Activated CD8-positive, alpha-beta memory T cell treated with anti-CD3 and anti-CD28 coated beads for 1 hour (primary cell): Measurements from ENCODE around the gene MFGE8.

Experiments used
- DNase-seq, 2 donors: peaks; one replicate each; pipeline ENCODE4 v3.0.0-alpha.2; 2020; ENCODE audit warnings: low read depth in 1 of 2; ENCODE audit errors: extremely low read depth in 1 of 2

MFGE8 gene

GRCh38 chr15:88900309-88900981 is 12.7 kb downstream of the MFGE8 start:
- DNase-seq, result no peak

DNA sequence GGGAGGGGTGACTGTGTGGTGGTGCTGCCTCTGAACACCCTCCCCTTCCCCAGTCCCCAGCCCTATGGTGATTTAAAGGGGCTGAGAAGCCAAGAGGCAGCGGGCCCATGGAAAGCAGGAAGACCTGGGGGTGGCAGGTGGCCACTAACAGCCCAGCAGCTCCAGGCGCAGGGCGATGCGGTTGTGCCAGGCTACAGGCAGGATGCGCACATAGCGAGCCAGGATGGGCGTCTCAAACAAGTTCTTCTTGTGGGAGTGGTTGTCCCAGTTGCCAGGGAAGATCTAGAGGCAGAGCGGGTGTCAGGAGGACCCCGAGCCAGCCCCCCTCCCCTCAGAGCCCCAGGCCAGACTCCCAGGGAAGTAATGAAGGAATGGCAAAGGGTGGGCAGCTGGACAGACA is 13.9 kb downstream of the MFGE8 start:
- no peak for DNase-seq

GRCh38 chr15:88898736-88899135 is 14.4 kb downstream of the MFGE8 start:
- no peak for DNase-seq

DNA sequence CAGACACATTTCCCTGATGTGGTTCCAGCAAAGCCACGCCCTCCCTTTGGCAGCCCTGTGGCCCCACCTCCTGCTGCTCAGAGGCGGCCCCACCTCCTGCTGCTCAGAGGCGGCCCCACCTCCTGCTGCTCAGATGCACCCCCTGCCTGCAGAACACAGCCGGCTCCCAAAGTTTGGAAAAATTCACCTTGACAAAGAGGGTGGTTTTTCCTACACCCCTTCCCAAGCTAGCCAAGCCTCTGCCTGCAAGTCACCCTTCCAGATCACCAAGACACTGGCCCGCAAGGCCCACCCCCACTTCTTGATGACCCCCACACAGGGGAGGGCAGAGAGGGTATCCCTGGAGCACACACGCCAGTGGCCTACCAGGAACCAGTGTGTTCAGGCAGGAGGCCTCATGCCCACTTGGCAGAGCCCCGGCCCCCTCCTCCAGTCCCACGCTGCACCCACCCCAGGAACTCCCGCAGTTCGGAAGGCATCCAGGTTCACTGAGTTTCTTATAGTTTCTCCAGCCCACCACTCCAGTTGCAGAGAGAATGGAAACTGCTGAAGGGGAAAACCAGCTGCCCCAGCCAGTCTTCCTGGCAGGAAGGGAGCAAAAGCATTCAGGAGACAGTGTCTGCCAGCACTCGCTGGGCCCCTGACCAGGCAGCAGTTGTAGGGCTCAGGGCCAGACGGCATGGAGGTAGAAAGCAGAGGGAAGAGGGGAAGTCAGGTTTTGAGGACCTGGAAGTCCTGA is 15.6 kb downstream of the MFGE8 start:
- peak; percentile 60 to 72 for DNase-seq

DNA sequence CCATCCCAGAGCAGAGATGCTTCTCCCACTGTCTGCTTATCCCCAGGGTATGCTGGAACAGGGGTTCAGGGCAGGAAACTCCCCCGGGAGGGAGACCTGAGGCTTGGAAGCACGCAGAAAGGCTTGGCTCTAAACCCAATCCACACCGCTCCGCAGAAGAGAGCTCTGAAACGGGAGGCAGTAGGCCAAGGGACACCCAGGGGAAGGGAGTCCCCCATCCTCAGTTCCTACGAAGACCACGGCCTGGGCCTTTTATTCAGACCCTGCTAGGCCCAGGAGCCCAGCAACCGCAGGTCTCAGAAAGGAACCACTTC is 16.1 kb downstream of the MFGE8 start:
- DNase-seq, result no peak

GRCh38 chr15:88896333-88897033 is 16.7 kb downstream of the MFGE8 start:
- no peak for DNase-seq

- DNase-seq, result peak in 1 of 2 donors; percentile 37
Observed at GRCh38 chr15:88894819-88895767, 18.1 kb downstream of the MFGE8 start, which contains the start of gene HAPLN3. Gene HAPLN3, minus strand, starts transcription at chr15:88895544. Its CDS starts 8,246 bp downstream, at chr15:88887298.

DNA sequence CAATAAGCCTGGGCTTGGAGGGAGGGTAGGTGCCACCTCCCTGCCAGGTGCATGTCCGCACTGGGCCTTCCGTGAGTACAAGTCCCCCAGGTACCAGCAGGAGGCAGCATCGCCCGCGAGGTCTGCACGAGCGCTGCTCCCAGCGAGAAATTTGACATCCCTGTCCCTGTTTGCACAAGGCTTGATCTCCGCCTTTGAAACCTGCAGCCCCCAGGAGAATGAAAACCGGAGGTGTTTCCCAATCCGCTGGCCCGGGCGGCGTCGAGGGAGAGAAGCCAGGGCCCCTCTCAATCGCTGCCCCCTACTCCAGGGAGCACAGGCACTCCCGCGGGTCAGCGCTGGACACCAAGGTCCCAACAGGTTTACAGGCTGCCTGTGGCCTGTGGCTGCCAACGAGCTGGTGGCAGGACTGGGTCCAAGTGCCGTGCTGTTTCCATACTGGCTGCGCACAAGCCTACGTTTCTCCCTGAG is 18.8 kb downstream of the MFGE8 start:
- DNase-seq, result peak; percentile 79 to 84

DNA sequence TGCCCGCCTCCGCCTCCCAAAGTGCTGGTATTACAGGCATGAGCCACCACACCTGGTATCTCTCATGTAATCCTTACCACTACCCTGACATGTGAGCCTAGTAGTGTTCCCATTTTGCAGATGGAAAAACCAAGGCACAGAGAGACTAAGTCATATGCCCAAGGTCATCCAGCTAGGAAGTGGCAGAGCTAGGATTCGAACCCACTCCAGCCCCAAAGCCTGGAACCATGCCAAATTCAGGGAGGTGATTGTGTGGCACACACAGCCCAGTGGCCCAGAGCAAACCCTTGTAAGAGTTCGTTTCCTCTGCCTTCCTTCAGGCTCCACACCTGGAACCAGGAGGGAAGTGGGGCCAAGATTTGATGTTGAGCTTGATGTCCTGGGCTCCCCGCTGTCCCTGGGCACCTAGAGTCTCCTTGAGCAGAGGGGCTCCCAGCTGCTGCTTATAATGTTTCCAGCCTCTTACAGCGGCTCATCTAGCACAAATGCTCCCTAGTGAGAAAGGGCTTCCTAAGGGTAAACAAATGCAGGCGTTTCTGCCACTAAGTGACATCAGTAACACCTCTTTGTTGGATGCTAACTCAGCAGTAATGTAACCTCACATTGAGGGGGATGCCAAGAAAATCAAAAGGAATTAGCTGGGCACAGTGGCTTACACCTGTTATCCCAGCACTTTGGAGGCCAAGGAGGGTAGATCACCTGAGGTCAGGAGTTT is 21.5 kb downstream of the MFGE8 start:
- DNase-seq, result no peak

DNA sequence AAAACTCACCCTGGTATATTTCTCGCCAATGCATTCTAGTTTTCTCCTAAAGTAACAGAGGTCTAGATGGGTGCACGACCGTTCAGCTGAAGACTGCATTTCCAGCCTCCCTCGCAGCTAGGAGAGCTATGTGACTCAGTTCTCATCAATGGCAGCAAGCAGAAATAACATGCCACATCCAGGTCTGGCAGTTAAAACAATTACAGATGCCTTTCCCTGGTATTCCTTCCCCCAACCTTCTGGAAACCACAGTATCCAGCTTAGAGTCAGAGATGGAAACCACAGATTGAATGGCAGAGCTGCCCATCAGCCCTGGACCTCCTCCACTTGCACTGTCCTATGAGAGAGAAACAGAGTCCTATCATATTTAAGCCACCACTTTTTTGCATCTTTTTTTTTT is 22.7 kb downstream of the MFGE8 start:
- no peak for DNase-seq

DNA sequence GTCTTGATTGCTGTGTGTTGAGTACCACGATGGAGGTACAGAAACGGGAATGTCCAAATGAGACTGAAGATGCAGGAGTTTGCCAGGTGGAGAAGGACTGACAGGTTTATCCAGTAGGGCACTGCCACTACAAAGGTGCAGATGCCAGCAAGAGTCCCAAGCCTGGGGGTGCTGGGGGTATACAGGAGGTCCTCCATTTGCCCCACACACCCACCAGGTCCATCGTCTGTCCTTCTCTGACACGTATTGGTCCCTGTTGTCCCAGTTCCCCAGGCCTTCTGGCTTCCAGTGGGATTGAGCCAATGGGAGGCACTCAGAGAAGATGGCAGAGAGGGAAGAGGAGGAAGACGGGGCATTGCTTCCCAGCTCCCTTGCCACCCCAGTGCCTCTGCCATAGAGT is 24.5 kb downstream of the MFGE8 start:
- DNase-seq, result no peak

- no peak for DNase-seq
Observed at GRCh38 chr15:88887068-88887580, 26.1 kb downstream of the MFGE8 start.

GRCh38 chr15:88882785-88883184 is 30.4 kb downstream of the MFGE8 start:
- no peak for DNase-seq

- no peak for DNase-seq
Observed at GRCh38 chr15:88881775-88882174, 31.4 kb downstream of the MFGE8 start.

GRCh38 chr15:88880944-88881740 is 32.0 kb downstream of the MFGE8 start:
- no peak for DNase-seq

GRCh38 chr15:88878720-88879184 is 34.4 kb downstream of the MFGE8 start:
- no peak for DNase-seq

- no peak for DNase-seq
Observed at GRCh38 chr15:88877906-88878305, 35.3 kb downstream of the MFGE8 start.

DNA sequence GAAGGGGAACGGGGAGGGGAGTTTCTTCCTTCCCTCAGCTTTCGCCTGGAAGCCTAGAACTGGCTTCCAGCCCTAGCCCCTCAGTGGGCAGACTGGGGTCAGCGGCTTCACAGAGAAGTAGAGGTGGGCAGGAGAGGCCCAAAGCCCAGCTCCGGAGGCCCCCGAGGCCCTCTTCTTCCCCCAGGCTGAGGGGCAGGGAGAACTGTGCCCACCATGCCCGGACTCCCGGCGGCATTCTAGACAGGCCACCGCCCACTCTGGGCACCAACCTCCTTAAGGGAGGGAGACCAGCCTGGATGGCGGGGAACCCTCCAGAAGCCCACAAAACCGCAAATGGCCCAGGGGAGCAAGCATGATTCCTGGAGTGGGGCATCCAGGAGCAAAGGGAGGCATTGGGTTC is 35.8 kb downstream of the MFGE8 start:
- DNase-seq, result no peak

DNA sequence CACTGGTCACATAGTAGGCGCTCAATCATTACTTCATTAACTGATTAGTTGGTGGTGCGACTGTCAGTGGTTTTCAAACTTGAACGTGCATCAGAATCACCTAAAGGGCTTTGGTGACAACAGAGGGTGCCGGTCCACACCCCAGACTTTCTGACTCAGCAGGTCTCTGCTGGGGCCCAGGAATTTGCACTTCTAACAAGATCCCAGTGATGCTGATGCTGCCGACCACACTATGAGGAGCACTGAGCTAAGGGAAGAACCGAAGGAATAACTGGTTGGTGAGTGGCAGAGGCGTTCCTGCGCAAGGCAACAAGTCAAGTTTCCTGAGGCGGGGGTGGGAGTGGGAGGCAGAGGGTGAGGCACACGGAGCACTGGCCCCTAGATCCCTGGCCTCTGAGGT is 36.6 kb downstream of the MFGE8 start:
- no peak for DNase-seq
